ENCODE results near the gene PTPRM. TPM values are rescaled to one million over a fixed set of nuclear protein-coding genes. Genes with fewer than 3 reads are reported as not detected.

Gene PTPRM
- polyA plus RNA-seq, 1 of the 3 experiments (the other 2 are of a cell fraction), result 16.0 TPM

DNA sequence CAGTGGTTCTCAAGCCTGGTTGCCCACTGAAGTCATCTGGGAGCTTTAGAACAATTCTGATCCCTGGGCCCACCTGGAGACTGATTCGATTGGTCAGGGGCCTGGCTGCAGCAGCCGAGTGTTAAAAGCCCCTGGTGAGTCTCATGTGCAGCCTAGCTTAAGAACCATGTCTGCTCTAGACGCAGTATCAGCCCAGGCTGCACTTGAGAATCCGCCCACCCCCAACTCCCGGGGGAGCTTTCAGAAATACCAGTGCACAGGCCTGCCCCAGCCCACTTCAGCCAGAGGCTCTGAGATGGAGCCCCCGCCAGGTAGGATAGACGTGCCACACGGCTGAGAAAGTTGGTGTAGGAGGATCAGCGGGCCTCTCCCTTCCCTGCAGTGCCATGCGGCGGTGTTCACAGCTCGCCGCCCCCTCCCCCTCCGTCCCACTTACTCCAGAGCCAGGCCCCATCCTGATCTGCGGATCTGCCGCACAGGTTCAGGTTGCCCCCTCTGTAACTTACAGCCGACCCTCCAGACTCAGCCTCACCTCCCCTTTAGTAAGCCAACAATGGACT, 833.2 kb downstream of the PTPRM start:
- Histone ChIP-seq H3K9me2 (no peaks in the 10 kb centered on the region), H3K79me2 (ENCODE audit: insufficient read depth) (no peaks in the 10 kb centered on the region), H3K36me3 (replicated peaks in 1 of 2; ENCODE audit: control insufficient read depth in 1 of 2, insufficient read depth in 2 of 2, low read length in 1 of 2) (no peaks in the 10 kb centered on the region), H4K20me1 (ENCODE audit: insufficient read depth) (no peaks in the 10 kb centered on the region), H3F3A (replicated peaks; ENCODE audit: insufficient read depth) (no peaks in the 10 kb centered on the region), H3K27me3 (ENCODE audit: insufficient read depth) (no peaks in the 10 kb centered on the region), H3K4me3 (ENCODE audit: low read depth in 2 of 2, low read length in 1 of 2) (no peak overlapping the region), H3K27ac (ENCODE audit: low read depth in 2 of 2, low read length in 1 of 2) (no peak overlapping the region), H2AFZ (ENCODE audit: low read depth) (no peak overlapping the region), H3K4me2 (no peak overlapping the region), H3K9ac (no peak overlapping the region), H3K4me1 (ENCODE audit: control insufficient read depth in 1 of 2, insufficient read depth in 2 of 2, low read depth in 1 of 2, low read length in 1 of 2) (peaks cover 0 to 34% of the 10 kb centered on the region in 2 experiments; a peak in 2 of 4 replicates), H3K9me3 (no peaks in the 10 kb centered on the region)
- POLR2A ChIA-PET, result no interaction called here
- WGBS (ENCODE audit: low lambda C conversion rate), result 78% methylated on average over 12 of the region's 17 CpGs
- CTCF ChIA-PET, result interaction anchor here (2.3 to 5.3 kb wide), 3 partner anchors 10 to 833 kb away, joined by 7 to 27 read pairs (median 11); partner anchors contain the start of gene PTPRM
- TF ChIP-seq MXI1 (IDR thresholded peaks at IDR 0.05; ENCODE audit: low read depth, low read length), result no peak
- no peak for TF ChIP-seq CTCF (IDR thresholded peaks at IDR 0.05)
- TF ChIP-seq, protein P1, sequence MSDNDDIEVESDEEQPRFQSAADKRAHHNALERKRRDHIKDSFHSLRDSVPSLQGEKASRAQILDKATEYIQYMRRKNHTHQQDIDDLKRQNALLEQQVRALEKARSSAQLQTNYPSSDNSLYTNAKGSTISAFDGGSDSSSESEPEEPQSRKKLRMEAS (IDR thresholded peaks at IDR 0.05; ENCODE audit: low read depth), result no peak
- no peak for TF ChIP-seq GABPA (IDR thresholded peaks at IDR 0.05; ENCODE audit: low read depth)
- no peak for TF ChIP-seq RAD21 (IDR thresholded peaks at IDR 0.05; ENCODE audit: low read length)
- TF ChIP-seq NFIC (IDR thresholded peaks at IDR 0.05; ENCODE audit: borderline replicate concordance), result no peak
- TF ChIP-seq FOSL2 (IDR thresholded peaks at IDR 0.05; ENCODE audit: borderline replicate concordance, low read depth), result no peak
- no peak for TF ChIP-seq CHD2 (IDR thresholded peaks at IDR 0.05; ENCODE audit: low read length, partially characterized antibody)
- TF ChIP-seq PBX3 (IDR thresholded peaks at IDR 0.05), result no peak
- no peak for TF ChIP-seq NRF1 (IDR thresholded peaks at IDR 0.05; ENCODE audit: low read depth, low read length)
- TF ChIP-seq, protein P2, sequence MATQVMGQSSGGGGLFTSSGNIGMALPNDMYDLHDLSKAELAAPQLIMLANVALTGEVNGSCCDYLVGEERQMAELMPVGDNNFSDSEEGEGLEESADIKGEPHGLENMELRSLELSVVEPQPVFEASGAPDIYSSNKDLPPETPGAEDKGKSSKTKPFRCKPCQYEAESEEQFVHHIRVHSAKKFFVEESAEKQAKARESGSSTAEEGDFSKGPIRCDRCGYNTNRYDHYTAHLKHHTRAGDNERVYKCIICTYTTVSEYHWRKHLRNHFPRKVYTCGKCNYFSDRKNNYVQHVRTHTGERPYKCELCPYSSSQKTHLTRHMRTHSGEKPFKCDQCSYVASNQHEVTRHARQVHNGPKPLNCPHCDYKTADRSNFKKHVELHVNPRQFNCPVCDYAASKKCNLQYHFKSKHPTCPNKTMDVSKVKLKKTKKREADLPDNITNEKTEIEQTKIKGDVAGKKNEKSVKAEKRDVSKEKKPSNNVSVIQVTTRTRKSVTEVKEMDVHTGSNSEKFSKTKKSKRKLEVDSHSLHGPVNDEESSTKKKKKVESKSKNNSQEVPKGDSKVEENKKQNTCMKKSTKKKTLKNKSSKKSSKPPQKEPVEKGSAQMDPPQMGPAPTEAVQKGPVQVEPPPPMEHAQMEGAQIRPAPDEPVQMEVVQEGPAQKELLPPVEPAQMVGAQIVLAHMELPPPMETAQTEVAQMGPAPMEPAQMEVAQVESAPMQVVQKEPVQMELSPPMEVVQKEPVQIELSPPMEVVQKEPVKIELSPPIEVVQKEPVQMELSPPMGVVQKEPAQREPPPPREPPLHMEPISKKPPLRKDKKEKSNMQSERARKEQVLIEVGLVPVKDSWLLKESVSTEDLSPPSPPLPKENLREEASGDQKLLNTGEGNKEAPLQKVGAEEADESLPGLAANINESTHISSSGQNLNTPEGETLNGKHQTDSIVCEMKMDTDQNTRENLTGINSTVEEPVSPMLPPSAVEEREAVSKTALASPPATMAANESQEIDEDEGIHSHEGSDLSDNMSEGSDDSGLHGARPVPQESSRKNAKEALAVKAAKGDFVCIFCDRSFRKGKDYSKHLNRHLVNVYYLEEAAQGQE (IDR thresholded peaks at IDR 0.05; ENCODE audit: low read depth, low read length), result no peak
- TF ChIP-seq TCF12 (IDR thresholded peaks at IDR 0.05), result no peak
- no peak for TF ChIP-seq EZH2phosphoT487 (IDR thresholded peaks at IDR 0.05; ENCODE audit: borderline replicate concordance, low read depth)
- no peak for TF ChIP-seq TAF1 (IDR thresholded peaks at IDR 0.05; ENCODE audit: borderline replicate concordance, low read depth, low read length)
- TF ChIP-seq USF1 (IDR thresholded peaks at IDR 0.05; ENCODE audit: borderline replicate concordance, low read depth), result no peak
- TF ChIP-seq POLR2AphosphoS5 (IDR thresholded peaks at IDR 0.05; ENCODE audit: low read depth, low read length), result no peak
- TF ChIP-seq GATA2 (CRISPR knock-in tag; IDR thresholded peaks at IDR 0.05), result no peak
- TF ChIP-seq USF2 (IDR thresholded peaks at IDR 0.05; ENCODE audit: borderline replicate concordance, low read depth, low read length), result no peak
- no peak for TF ChIP-seq RCOR1 (IDR thresholded peaks at IDR 0.05; ENCODE audit: low read length)
- TF ChIP-seq RXRA (IDR thresholded peaks at IDR 0.05; ENCODE audit: borderline replicate concordance, low read depth), result no peak
- no peak for DNase-seq
